Measurements from ENCODE around the gene TIMP2.
"Not testable (repeated sequence)": the region's sequence is repeated elsewhere in the genome, so short reads cannot be mapped to it uniquely, and the experiment has no call there.

TIMP2 gene

GRCh38 chr17:78884876-78885667 lies 40.1 kb downstream of the TIMP2 start:
- no peaks in the 10 kb centered on the region for H3K9me3 ChIP-seq (ENCODE audit: control insufficient read depth, insufficient read depth, low read depth, low read length)
- H3K36me3 ChIP-seq (ENCODE audit: control insufficient read depth, insufficient read depth, low read length) = no peaks in the 10 kb centered on the region
- H3K4me1 ChIP-seq (ENCODE audit: control insufficient read depth, insufficient read depth, low read length) = peaks cover 26% of the 10 kb centered on the region
- no peak overlapping the region for H3K4me3 ChIP-seq (ENCODE audit: low read depth, low read length)
- H3K9ac ChIP-seq (ENCODE audit: low read length) = no peak overlapping the region
- no peak overlapping the region for H3K27ac ChIP-seq (ENCODE audit: low read depth, low read length)
- H3K27me3 ChIP-seq (ENCODE audit: control insufficient read depth, insufficient read depth, low read length) = no peaks in the 10 kb centered on the region

DNA sequence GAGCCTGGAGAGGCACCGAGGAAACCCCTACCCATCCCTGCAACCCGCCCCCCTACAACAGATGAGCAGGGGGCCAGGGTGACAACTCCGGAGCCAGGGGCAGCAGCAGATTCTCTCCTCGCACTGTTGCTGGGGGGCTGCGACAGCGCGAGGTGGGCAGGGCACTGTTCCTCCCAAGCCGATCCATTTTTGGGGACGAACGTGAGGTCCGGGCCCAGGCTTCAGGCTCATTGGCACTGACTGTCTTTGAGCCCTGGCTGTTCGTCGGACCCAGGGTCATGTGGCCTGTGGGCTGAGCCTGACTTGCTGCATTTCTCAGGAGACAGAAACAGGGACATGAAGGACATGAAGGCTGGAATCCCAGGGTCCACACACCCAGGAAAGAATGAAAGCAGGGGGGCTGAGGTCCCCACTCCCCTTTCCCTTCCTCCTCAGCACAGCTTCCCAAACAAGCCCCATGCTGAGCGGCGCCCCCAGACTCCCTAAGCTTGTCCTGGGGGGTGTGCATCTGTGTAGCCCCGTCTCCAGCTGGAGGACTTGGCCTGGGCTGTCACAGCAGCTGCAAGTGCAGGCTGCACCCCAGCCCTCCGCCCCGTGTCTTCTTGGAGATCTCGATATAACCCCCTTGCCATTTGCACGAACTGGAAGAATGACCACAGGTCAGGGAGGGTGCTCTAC lies 40.9 kb downstream of the TIMP2 start:
- Histone ChIP-seq H3K27me3 (ENCODE audit: control insufficient read depth, insufficient read depth, low read length) (no peaks in the 10 kb centered on the region), H3K4me1 (ENCODE audit: control insufficient read depth, insufficient read depth, low read length) (peaks cover 30% of the 10 kb centered on the region), H3K9me3 (ENCODE audit: control insufficient read depth, insufficient read depth, low read depth, low read length) (no peaks in the 10 kb centered on the region), H3K36me3 (ENCODE audit: control insufficient read depth, insufficient read depth, low read length) (no peaks in the 10 kb centered on the region), H3K9ac (ENCODE audit: low read length) (peak overlapping the region; percentile 46), H3K27ac (ENCODE audit: low read depth, low read length) (peak overlapping the region; percentile 8; the same call in 1 of the 2 replicates), H3K4me3 (ENCODE audit: low read depth, low read length) (peak overlapping the region; percentile 4; the same call in 1 of the 2 replicates)

- Histone ChIP-seq H3K4me3 (ENCODE audit: low read depth, low read length) (peak overlapping the region; percentile 4; the same call in 1 of the 2 replicates), H3K4me1 (ENCODE audit: control insufficient read depth, insufficient read depth, low read length) (peaks cover 32% of the 10 kb centered on the region), H3K27me3 (ENCODE audit: control insufficient read depth, insufficient read depth, low read length) (no peaks in the 10 kb centered on the region), H3K9ac (ENCODE audit: low read length) (peak overlapping the region; percentile 64), H3K36me3 (ENCODE audit: control insufficient read depth, insufficient read depth, low read length) (no peaks in the 10 kb centered on the region), H3K27ac (ENCODE audit: low read depth, low read length) (peak overlapping the region; percentile 2; the same call in 1 of the 2 replicates), H3K9me3 (ENCODE audit: control insufficient read depth, insufficient read depth, low read depth, low read length) (no peaks in the 10 kb centered on the region)
Observed at GRCh38 chr17:78883533-78884131, 41.6 kb downstream of the TIMP2 start.

DNA sequence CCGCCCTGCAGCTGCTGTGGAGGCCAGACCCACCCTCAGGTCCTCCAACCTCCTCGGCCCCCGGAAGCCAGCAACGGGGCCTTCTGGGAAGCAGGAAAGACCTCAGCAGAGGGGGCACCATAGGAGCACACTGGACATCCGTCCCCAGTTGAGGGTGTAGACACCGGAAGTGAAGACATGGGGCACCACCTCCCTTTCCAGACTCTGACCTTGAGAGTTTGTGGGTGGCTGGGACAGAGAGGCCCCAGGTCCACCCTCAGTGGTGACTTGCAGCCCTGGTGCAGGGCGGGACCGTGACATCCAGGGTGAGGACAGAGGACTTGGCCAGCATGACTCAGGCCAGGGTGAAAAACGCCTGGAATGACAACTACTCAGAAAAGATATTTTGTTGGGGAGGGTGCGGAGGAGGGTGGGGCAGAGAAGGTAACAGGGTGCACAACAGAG lies 42.1 kb downstream of the TIMP2 start:
- H3K27ac ChIP-seq (ENCODE audit: low read depth, low read length) = peak overlapping the region; percentile 2; the same call in 1 of the 2 replicates
- no peaks in the 10 kb centered on the region for H3K27me3 ChIP-seq (ENCODE audit: control insufficient read depth, insufficient read depth, low read length)
- H3K9ac ChIP-seq (ENCODE audit: low read length) = peak overlapping the region; percentile 64
- H3K36me3 ChIP-seq (ENCODE audit: control insufficient read depth, insufficient read depth, low read length) = no peaks in the 10 kb centered on the region
- H3K9me3 ChIP-seq (ENCODE audit: control insufficient read depth, insufficient read depth, low read depth, low read length) = no peaks in the 10 kb centered on the region
- peak overlapping the region; percentile 4; the same call in 1 of the 2 replicates for H3K4me3 ChIP-seq (ENCODE audit: low read depth, low read length)
- peaks cover 32% of the 10 kb centered on the region for H3K4me1 ChIP-seq (ENCODE audit: control insufficient read depth, insufficient read depth, low read length)

DNA sequence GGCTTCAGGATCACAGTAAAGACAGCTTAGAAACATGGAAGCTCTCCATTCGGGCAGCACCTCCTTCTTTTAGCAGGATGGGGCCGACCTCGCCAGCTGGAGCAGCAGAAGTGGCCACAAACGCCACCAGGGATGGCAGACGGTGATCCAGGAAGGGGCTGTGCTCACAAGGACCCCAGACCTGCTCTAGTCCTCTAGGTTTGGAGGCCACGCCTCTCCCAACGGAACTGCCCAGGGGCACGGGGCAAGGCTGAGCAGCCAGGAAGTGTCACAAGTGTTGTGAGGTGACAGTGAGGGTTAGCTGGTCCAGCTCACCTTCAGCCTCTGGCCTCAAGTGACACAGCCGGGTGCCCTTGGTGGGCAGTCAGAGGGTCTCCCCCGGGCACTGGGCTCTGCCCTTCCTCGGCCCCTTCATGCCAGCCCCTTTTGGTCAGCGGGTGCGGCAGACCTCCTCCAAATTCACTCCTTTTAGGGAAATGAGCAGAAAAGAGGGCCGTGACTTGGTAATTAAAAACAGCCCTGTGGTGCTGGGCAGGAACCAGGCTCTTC lies 42.6 kb downstream of the TIMP2 start:
- Histone ChIP-seq H3K9me3 (ENCODE audit: control insufficient read depth, insufficient read depth, low read depth, low read length) (no peaks in the 10 kb centered on the region), H3K36me3 (ENCODE audit: control insufficient read depth, insufficient read depth, low read length) (no peaks in the 10 kb centered on the region; the same call in 1 of the 2 replicates), H3K27me3 (ENCODE audit: control insufficient read depth, insufficient read depth, low read length) (no peaks in the 10 kb centered on the region), H3K27ac (ENCODE audit: low read depth, low read length) (peak overlapping the region; percentile 2; the same call in 1 of the 2 replicates), H3K4me1 (ENCODE audit: control insufficient read depth, insufficient read depth, low read length) (peaks cover 32% of the 10 kb centered on the region), H3K9ac (ENCODE audit: low read length) (peak overlapping the region; percentile 64), H3K4me3 (ENCODE audit: low read depth, low read length) (no peak overlapping the region)

- Histone ChIP-seq H3K9ac (ENCODE audit: low read length) (no peak overlapping the region), H3K27ac (ENCODE audit: low read depth, low read length) (no peak overlapping the region), H3K4me3 (ENCODE audit: low read depth, low read length) (no peak overlapping the region), H3K36me3 (ENCODE audit: control insufficient read depth, insufficient read depth, low read length) (no peaks in the 10 kb centered on the region; the same call in 1 of the 2 replicates), H3K4me1 (ENCODE audit: control insufficient read depth, insufficient read depth, low read length) (peaks cover 30% of the 10 kb centered on the region), H3K27me3 (ENCODE audit: control insufficient read depth, insufficient read depth, low read length) (no peaks in the 10 kb centered on the region), H3K9me3 (ENCODE audit: control insufficient read depth, insufficient read depth, low read depth, low read length) (no peaks in the 10 kb centered on the region)
Observed at GRCh38 chr17:78879635-78880186, 45.5 kb downstream of the TIMP2 start.

DNA sequence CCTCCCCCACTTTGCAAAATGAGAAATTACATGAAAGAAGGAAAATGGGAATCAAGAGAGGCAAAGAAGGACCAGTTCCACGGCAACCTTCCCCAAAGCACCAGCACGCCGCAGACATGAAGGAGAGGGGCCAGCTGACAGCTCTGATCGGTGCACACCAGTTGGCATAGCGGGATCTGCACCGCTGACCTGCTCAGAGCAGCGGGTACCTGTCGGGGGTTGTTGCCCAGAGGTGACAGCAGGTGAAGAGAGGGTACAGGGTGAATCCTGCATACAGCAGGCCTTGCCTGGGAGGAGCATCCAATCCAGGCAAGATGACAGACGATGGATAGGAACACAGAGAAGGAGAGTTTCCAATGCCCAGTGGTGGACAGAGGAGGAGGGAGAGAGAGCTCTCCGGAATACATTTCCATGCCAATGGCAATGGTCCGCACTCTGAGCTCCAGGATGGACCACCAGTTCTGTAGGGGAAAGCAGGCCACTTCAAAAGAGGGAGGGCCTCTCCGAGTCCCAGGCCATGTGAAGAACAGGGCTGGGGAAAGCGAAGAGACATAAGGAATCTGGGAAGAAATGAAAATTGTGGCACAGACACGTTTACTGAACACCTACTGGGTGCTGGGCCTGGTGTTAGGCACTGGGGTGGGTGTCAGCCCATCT lies 46.2 kb downstream of the TIMP2 start:
- H3K36me3 ChIP-seq (ENCODE audit: control insufficient read depth, insufficient read depth, low read length) = no peaks in the 10 kb centered on the region; the same call in 1 of the 2 replicates
- no peaks in the 10 kb centered on the region for H3K9me3 ChIP-seq (ENCODE audit: control insufficient read depth, insufficient read depth, low read depth, low read length)
- H3K4me3 ChIP-seq (ENCODE audit: low read depth, low read length) = no peak overlapping the region
- no peaks in the 10 kb centered on the region for H3K27me3 ChIP-seq (ENCODE audit: control insufficient read depth, insufficient read depth, low read length)
- H3K27ac ChIP-seq (ENCODE audit: low read depth, low read length) = no peak overlapping the region
- H3K9ac ChIP-seq (ENCODE audit: low read length) = no peak overlapping the region
- peaks cover 23% of the 10 kb centered on the region for H3K4me1 ChIP-seq (ENCODE audit: control insufficient read depth, insufficient read depth, low read length)

DNA sequence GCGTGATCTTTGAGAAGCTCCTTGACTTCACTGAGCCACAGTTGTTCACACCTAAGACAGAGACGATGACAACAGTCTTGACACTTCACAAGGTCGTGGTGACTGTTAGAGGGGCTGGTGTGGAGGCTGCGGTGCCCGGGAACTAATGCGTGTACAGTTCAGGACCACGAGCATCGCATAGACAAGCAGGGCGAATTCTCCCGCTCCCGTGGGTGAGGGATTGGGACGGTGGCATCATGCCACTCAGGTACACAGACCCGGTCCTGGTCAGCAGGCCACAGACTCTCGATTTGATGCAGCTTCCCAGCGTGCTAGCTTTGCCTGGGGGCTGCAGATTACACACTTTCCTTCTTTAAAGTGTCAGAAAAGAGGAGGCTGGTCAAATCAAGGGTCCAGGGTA lies 46.9 kb downstream of the TIMP2 start:
- H3K9ac ChIP-seq (ENCODE audit: low read length) = no peak overlapping the region
- H3K4me3 ChIP-seq (ENCODE audit: low read depth, low read length) = no peak overlapping the region
- H3K36me3 ChIP-seq (ENCODE audit: control insufficient read depth, insufficient read depth, low read length) = no peaks in the 10 kb centered on the region; the same call in 1 of the 2 replicates
- peaks cover 16% of the 10 kb centered on the region for H3K4me1 ChIP-seq (ENCODE audit: control insufficient read depth, insufficient read depth, low read length)
- no peaks in the 10 kb centered on the region for H3K9me3 ChIP-seq (ENCODE audit: control insufficient read depth, insufficient read depth, low read depth, low read length)
- H3K27ac ChIP-seq (ENCODE audit: low read depth, low read length) = no peak overlapping the region
- no peaks in the 10 kb centered on the region for H3K27me3 ChIP-seq (ENCODE audit: control insufficient read depth, insufficient read depth, low read length)

DNA sequence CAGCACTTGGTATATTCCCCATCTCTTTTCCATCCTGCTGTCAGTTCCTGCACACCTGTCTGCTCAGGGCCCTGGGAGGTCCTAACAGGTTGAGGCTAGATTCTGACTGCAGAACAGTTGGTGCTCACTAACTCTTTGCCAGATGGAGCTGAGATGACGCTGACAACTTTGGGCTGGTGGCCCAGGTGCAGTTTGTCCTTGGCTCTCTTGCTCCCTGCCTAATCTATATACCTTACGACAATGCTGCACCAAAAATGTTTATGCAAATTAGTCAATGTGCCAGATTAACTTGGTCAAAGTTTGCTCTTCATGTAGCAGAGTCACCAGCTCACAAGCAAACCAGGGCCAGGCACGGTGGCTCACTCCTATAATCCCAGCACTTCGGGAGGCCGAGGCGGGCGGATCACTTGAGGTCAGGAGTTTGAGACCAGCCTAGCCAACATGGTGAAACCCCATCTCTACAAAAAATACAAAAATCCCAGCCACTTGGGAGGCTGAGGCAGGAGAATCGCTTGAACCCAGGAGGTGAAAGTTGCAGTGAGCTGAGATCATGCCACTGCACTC lies 48.2 kb downstream of the TIMP2 start:
- not testable (repeated sequence) for H3K36me3 ChIP-seq (ENCODE audit: control insufficient read depth, insufficient read depth, low read length); H3K27ac ChIP-seq (ENCODE audit: low read depth, low read length); H3K9ac ChIP-seq (ENCODE audit: low read length); H3K4me1 ChIP-seq (ENCODE audit: control insufficient read depth, insufficient read depth, low read length); H3K27me3 ChIP-seq (ENCODE audit: control insufficient read depth, insufficient read depth, low read length); H3K4me3 ChIP-seq (ENCODE audit: low read depth, low read length); H3K9me3 ChIP-seq (ENCODE audit: control insufficient read depth, insufficient read depth, low read depth, low read length)

- no peaks in the 10 kb centered on the region for H3K9me3 ChIP-seq (ENCODE audit: control insufficient read depth, insufficient read depth, low read depth, low read length)
- peaks cover 6% of the 10 kb centered on the region for H3K4me1 ChIP-seq (ENCODE audit: control insufficient read depth, insufficient read depth, low read length)
- H3K4me3 ChIP-seq (ENCODE audit: low read depth, low read length) = no peak overlapping the region
- peaks cover 4% of the 10 kb centered on the region; the same call in 1 of the 2 replicates for H3K36me3 ChIP-seq (ENCODE audit: control insufficient read depth, insufficient read depth, low read length)
- no peak overlapping the region for H3K27ac ChIP-seq (ENCODE audit: low read depth, low read length)
- no peaks in the 10 kb centered on the region for H3K27me3 ChIP-seq (ENCODE audit: control insufficient read depth, insufficient read depth, low read length)
- H3K9ac ChIP-seq (ENCODE audit: low read length) = no peak overlapping the region
Observed at GRCh38 chr17:78876094-78876597, 49.0 kb downstream of the TIMP2 start.
